ENCODE measurements around the gene FAM210A. TPM values are rescaled to one million over a fixed set of nuclear protein-coding genes. Genes with fewer than 3 reads are reported as not detected.

Gene FAM210A
- total RNA-seq, 1 experiment from 2014 or later = 17.4 TPM

GRCh38 chr18:13621886-13622619 lies 104.3 kb downstream of the FAM210A start (continued):
- no peak for TF ChIP-seq AFF4 (CRISPR knock-in tag; IDR thresholded peaks at IDR 0.05; ENCODE audit: borderline replicate concordance)

- ChIA-PET CTCF (no interaction called here), POLR2A (no interaction called here)
Observed at GRCh38 chr18:13621446-13621849, 104.9 kb downstream of the FAM210A start.

GRCh38 chr18:13620818-13621445 lies 105.4 kb downstream of the FAM210A start:
- no peak for ATAC-seq
- Mint-ChIP-seq H3K36me3 (no peaks in the 10 kb centered on the region), H3K4me3 (no peak overlapping the region), H3K27ac (no peak overlapping the region), H3K4me1 (no peaks in the 10 kb centered on the region), H3K27me3 (ENCODE audit: low read depth) (no peaks in the 10 kb centered on the region), H3K9me3 (no peaks in the 10 kb centered on the region)
- TF ChIP-seq EMX1 (CRISPR knock-in tag; IDR thresholded peaks at IDR 0.05) = no peak
- no peak for TF ChIP-seq ZNF532 (CRISPR knock-in tag; IDR thresholded peaks at IDR 0.05; ENCODE audit: borderline replicate concordance)
- no peak for TF ChIP-seq IRF2 (CRISPR knock-in tag; IDR thresholded peaks at IDR 0.05; ENCODE audit: borderline replicate concordance, low read depth)
- no peak for TF ChIP-seq PRDM15 (CRISPR knock-in tag; IDR thresholded peaks at IDR 0.05)
- no peak for TF ChIP-seq OVOL2 (CRISPR knock-in tag; IDR thresholded peaks at IDR 0.05; ENCODE audit: borderline replicate concordance)
- POLR2A ChIA-PET = no interaction called here
- DNase-seq (ENCODE audit: low spot score) = no peak
- CTCF ChIA-PET = no interaction called here

More at GRCh38 chr18:13621446-13621849, 104.9 kb downstream of the FAM210A start:
- no peak for ATAC-seq
- H3K36me3 Mint-ChIP-seq = no peaks in the 10 kb centered on the region
- H3K9me3 Mint-ChIP-seq = no peaks in the 10 kb centered on the region
- H3K4me1 Mint-ChIP-seq = no peaks in the 10 kb centered on the region
- H3K4me3 Mint-ChIP-seq = no peak overlapping the region
- DNase-seq (ENCODE audit: low spot score) = no peak
- H3K27me3 Mint-ChIP-seq (ENCODE audit: low read depth) = no peaks in the 10 kb centered on the region
- no peak overlapping the region for H3K27ac Mint-ChIP-seq
- TF ChIP-seq ZMAT4 (CRISPR knock-in tag; IDR thresholded peaks at IDR 0.05) (no peak), KAT7 (CRISPR knock-in tag; IDR thresholded peaks at IDR 0.05; ENCODE audit: borderline replicate concordance) (no peak)
